ENCODE measurements around the gene DYNC1LI2. TPM values are rescaled to one million over a fixed set of nuclear protein-coding genes. Genes with fewer than 3 reads are reported as not detected.

DYNC1LI2 gene
- total and polyA plus RNA-seq, 12 donors = 39.3 to 234 (median 94.3) TPM

- 82 to 97% (median 88%) methylated on average over 1 of the region's 1 CpG for WGBS, 4 donors
- no peaks in the 10 kb centered on the region for H3K27me3 ChIP-seq
- no peak for TF ChIP-seq POLR2A (IDR thresholded peaks at IDR 0.05)
- no peak for TF ChIP-seq CTCF (IDR thresholded peaks at IDR 0.05)
- no peaks in the 10 kb centered on the region for H3K9me3 ChIP-seq (replicated peaks in 1 of 3)
- H3K4me3 ChIP-seq = no peak overlapping the region
- no peak overlapping the region for H3K27ac ChIP-seq
- intact Hi-C loops (cut with DNase I) = no loop called here
- H3K36me3 ChIP-seq (replicated peaks in 1 of 2) = no peaks in the 10 kb centered on the region
- DNase-seq = no peak
- no peaks in the 10 kb centered on the region for H3K4me1 ChIP-seq (replicated peaks in 1 of 2)
Measured at GRCh38 chr16:66682271-66682670, 69.1 kb downstream of the DYNC1LI2 start.

- no peaks in the 10 kb centered on the region for H3K36me3 ChIP-seq (replicated peaks in 1 of 2)
- H3K4me1 ChIP-seq (replicated peaks in 1 of 2) = no peaks in the 10 kb centered on the region
- no peak overlapping the region for H3K4me3 ChIP-seq
- intact Hi-C loops (cut with DNase I) = no loop called here
- no peaks in the 10 kb centered on the region for H3K27me3 ChIP-seq
- H3K9me3 ChIP-seq (replicated peaks in 1 of 3) = no peaks in the 10 kb centered on the region
- WGBS, 4 donors = 90 to 97% (median 96%) methylated on average over 4 of the region's 4 CpGs
- H3K27ac ChIP-seq = no peak overlapping the region
- DNase-seq = no peak
- TF ChIP-seq POLR2A (IDR thresholded peaks at IDR 0.05) = no peak
- TF ChIP-seq CTCF (IDR thresholded peaks at IDR 0.05) = no peak
Measured at GRCh38 chr16:66681676-66682075, 69.7 kb downstream of the DYNC1LI2 start.

- intact Hi-C loops (cut with DNase I) = no loop called here
- no peak for DNase-seq
- no peak overlapping the region for H3K4me3 ChIP-seq
Measured at GRCh38 chr16:66678337-66678736, 73.1 kb downstream of the DYNC1LI2 start.

GRCh38 chr16:66677836-66678235 lies 73.6 kb downstream of the DYNC1LI2 start:
- WGBS, 4 donors = 95 to 99% (median 97%) methylated on average over 6 of the region's 6 CpGs
- Histone ChIP-seq H3K27me3 (no peaks in the 10 kb centered on the region), H3K36me3 (replicated peaks in 1 of 2) (no peaks in the 10 kb centered on the region), H3K4me1 (replicated peaks in 1 of 2) (no peaks in the 10 kb centered on the region), H3K9me3 (replicated peaks in 1 of 3) (no peaks in the 10 kb centered on the region), H3K4me3 (no peak overlapping the region), H3K27ac (no peak overlapping the region)
- no peak for DNase-seq
- intact Hi-C loops (cut with DNase I) = no loop called here
- TF ChIP-seq POLR2A (IDR thresholded peaks at IDR 0.05) (no peak), CTCF (IDR thresholded peaks at IDR 0.05) (no peak)

More at GRCh38 chr16:66678337-66678736, 73.1 kb downstream of the DYNC1LI2 start:
- TF ChIP-seq POLR2A (IDR thresholded peaks at IDR 0.05) (no peak), CTCF (IDR thresholded peaks at IDR 0.05) (no peak)
- H3K36me3 ChIP-seq (replicated peaks in 1 of 2) = no peaks in the 10 kb centered on the region
- WGBS, 4 donors = 90 to 94% (median 93%) methylated on average over 2 of the region's 2 CpGs
- no peaks in the 10 kb centered on the region for H3K27me3 ChIP-seq
- no peaks in the 10 kb centered on the region for H3K4me1 ChIP-seq (replicated peaks in 1 of 2)
- H3K27ac ChIP-seq = no peak overlapping the region
- no peaks in the 10 kb centered on the region for H3K9me3 ChIP-seq (replicated peaks in 1 of 3)
